Posterior cingulate gyrus (tissue), 11 donors: ENCODE results near the gene FHIT.

Experiments used
- DNase-seq, 10 donors: peaks; one replicate each; pipeline versions ENCODE4 v3.0.0 to v3.0.0-alpha.2; 2020 to 2021; ENCODE audit warnings: mixed read lengths in 3 of 10
- intact Hi-C: fragments of 100-400 bp; cut with DNase I; formaldehyde crosslinking; loops from one replicate; pipeline ENCODE4 v1.15.1; 2023

Gene FHIT

DNA sequence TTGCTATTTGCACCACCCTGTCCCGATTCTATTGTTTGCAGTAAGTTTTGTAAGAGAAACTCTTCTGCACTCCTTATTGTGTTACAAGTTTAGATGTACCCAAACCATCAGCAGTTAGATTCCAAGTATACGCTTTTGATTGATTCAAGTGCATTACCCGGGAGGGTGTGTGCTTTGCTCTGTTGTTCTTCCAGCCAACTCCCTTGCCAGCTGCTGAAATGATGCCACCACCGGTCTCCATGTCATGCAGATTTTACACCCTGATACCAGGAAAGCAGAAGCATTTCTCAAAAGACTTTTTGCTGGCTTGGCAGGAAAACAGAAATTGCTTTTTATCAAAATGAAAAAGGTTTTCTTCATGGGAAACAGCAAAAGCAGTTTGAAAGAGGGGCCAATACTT, 1194.8 kb downstream of the FHIT start:
- intact Hi-C loops = no loop called here
- DNase-seq = no peak

DNA sequence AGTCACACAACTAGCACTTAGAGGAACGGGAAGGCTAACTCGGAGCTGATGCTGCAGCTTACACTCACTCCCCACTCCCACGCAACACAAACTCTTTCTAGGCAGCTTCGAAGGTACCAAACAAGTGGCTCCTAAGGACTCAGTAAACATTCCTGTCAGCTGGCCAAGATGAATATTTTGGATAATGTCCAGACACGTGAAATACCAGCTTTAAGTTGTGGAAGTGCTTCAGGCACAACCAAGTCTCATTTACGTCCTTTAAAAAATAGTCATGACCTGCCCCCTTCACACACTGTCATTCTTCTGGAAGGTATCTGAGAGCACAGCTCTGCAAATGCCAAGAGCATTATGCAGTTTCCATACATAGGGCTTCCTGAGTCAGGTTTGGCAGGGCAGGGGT, 1195.5 kb downstream of the FHIT start:
- intact Hi-C loops = no loop called here
- no peak for DNase-seq

DNA sequence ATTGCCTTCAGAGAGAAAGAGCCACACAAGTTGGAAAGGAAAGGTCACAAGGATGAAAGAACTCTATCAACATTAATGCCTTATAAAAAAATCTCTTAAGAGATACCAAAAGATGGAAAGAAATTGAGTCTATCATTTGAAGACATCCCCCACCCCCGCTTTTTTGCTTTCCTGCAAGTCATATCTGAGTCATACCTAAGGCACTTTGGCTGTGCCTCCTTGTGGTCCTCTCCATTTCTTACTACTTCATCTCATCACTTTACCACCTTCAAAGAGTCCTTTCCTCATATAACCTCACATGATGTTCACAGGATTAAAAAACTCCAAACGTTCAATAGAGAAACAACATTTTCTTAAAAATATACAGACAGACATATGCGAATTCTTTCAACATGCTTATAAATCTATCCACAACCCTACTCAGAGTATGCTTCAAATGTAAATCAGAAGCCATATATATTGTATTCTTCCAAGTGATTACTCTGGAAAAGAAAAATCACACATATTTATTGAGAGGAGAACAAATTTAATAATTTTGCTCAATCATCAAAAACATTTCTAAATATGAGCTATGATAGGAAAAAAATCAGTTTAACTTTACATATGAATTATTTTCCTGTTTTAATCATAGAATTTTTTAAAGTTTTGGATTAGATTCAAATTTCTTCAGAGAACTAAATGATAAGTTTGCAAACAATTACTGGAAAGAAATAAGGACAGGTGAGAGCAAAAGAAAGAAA, 1197.6 kb downstream of the FHIT start:
- intact Hi-C loops = no loop called here
- no peak for DNase-seq

DNA sequence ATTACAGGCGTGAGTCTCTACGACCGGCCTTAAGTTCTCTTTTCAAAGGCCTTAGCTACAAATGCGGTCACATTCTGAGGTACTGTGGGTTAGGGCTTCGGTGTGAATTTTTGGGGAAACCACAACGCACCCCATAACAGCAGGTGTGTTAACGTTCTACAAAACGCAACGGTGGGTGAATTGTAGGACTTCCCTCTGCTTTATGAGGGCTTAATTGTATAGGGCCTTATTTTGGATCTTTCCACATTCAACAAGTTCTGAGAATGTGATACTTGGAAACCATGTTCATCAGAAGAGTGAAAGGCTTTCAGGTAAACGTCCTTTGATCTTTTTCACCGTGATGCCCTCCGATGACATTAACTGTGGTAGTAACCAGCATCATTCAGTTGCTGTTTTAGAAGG, 1202.8 kb downstream of the FHIT start:
- intact Hi-C loops = no loop called here
- no peak for DNase-seq

DNA sequence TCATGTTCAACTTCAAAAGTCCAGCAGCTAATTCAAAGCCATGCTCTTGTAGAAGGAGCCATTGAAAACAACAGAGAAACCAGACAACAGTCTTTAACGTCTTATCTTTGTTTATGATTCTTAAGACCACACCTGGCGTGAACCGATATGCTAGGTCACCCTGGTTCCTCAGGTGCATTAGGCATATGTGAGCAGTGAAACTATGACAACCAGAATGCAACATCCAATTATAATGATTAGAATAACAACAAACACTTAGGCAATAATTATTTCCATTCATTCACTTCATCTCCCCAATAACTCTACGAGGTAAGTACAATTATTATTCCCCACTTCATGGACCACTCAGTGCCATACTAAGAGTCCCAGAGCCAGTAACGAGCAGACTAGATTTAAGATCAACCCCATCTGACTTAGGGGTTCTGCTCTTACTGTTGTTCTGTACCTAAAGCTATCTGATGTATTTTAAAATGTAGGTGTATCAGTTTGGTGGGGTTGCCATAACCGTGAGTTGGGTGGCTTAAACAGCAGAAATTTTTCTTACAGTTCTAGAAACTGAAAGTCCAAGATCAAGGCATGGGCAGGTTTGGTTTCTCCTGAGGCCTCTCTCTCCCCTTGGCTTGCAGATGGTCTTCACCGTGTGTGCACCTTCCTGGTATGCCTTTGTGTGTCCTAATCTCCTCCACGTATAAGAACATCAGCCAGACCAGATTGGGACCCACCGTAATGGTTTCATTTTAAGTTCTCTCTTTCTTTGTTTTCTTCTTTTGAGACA, 1203.6 kb downstream of the FHIT start:
- intact Hi-C loops = no loop called here
- DNase-seq = no peak

DNA sequence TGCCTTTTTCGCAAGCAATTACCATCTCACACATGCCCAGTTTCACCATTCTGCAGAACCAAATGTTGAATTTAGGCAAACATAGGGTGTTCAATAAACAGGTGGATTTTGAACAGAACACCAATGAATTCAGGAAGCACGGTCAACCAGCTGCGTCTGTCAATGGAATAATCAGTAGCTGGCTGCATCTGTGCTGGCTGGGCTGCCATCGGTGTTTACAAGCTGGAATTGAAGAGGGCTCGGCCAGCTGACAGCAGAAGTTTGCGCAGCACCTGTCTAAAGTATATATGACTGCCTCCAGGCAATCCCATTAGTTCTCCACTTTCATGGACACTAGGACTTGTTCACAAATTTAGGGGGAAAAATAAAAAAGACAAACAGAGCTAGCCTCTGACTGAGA, 1205.0 kb downstream of the FHIT start:
- intact Hi-C loops = no loop called here
- peak in 5 of 10 donors; percentile 6 to 84 (median 15) for DNase-seq

DNA sequence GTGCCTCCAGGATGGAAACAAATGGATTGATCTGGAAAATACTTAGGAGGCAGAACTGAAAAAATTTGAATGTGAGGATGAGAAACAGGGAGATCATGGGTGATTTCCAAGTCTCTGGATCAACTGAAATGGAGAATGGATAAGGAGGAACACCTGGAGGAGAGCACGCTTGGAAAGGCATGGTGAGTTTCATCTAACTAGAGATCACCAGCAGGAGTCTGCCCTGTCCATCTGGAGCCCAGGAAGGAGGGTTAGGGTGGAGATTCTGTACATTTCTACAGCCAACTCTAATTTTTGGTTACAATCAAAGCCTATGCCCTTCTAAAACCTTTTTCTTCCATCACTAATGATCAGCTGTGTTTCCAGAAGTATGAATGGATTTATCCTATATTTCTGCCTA, 1205.6 kb downstream of the FHIT start:
- intact Hi-C loops = no loop called here
- no peak for DNase-seq

DNA sequence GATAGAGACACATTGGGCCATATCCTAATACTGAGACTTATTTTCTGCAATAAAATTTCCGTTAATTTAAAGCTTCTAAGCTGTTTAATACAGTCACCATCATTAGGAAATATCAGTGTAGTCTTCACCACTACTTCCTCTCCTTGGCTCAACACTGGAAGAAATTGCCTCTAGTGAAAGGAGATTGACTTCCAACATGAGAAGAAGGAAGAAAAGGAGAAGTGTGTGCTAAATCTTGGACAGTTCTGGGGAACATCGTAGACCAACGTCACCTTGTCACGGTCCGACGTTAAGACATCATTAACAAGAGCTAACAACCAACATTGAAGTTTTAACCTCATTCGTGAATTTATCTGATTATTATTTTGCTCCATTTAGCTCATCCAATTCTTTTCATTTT, 1214.4 kb downstream of the FHIT start:
- intact Hi-C loops = no loop called here
- DNase-seq = no peak

DNA sequence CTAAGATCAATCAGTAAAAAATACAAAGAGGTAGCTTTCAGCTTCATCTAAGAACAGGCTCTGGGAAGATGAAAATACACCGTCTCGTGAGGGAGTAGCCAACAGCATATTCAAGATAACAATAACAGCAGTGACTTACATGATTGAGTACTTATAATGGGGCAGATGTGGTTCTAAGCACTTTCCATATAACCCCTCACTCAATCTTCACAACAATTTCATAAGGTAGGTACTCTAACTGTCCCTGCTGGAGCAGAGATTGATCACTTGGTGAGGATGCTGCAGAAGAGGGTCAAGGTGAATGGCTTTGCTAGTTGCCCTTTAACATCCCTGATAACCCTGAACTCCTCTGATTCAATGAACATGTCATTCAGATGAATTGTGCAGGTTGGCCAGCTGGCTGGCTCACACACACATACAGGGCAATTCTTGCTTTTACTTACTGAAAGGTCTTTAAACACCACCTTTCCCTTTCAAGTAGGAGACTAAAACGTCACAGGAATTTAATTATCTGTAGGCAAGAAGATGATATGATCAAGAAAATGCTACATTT, 1217.3 kb downstream of the FHIT start:
- intact Hi-C loops = no loop called here

DNA sequence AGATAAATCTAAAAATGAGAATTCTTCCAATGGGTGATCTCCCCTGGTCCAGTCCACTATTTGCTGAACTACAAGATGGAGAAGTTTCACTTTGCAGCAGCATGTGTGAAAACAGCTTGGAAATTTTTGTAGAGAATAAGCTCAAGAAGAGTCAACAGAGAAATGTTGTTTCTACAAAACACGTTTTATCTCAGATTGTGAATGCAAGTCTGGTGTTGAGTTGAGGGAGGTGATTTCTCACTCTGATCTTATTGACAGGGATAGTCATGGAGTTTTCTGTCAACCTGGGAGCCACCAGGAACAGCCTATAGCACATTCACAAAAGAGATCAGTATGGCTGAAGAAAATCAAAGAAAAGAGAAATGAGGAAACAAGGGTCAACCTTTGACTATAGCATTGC, 1220.3 kb downstream of the FHIT start:
- no peak for DNase-seq
- intact Hi-C loops = no loop called here

More for the DNA sequence above, 1217.3 kb downstream of the FHIT start:
- DNase-seq = no peak

DNA sequence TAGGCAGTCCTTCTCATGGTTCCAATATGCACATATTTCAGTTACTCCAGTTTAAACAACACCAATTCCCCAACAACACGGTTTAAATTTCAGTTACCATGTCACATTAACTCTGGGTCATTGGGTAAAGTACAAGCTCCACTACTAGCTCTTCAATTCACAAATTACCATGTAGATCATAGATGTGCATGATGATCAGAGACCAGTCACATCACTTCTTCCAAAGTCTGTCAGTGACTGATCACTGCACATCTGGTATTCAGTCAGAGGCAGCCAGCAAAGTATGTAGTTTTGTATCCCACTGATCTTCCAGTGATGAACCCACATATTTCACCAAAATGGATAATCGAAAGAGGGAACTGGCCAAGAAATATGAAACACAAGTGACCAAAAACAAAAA, 1223.0 kb downstream of the FHIT start:
- intact Hi-C loops = no loop called here
- DNase-seq = no peak

DNA sequence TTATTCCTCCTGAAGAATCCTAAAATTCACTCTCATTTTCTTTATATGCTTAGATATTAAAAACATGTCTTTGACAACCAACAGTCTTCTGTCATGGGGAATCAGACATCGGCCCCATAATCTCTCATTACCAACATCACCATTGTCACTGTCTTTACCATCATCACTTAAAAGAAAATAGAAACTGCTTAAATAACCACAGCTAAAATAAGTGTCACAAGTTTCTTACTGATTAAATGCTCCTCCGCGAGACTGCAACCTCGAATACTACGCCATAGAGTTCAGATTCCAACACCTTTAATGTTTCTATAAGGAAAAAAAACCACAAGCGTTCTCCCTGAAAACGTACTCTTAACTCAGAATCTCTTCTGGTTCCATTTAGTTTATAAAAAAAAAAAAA, 1223.9 kb downstream of the FHIT start:
- intact Hi-C loops = no loop called here

DNA sequence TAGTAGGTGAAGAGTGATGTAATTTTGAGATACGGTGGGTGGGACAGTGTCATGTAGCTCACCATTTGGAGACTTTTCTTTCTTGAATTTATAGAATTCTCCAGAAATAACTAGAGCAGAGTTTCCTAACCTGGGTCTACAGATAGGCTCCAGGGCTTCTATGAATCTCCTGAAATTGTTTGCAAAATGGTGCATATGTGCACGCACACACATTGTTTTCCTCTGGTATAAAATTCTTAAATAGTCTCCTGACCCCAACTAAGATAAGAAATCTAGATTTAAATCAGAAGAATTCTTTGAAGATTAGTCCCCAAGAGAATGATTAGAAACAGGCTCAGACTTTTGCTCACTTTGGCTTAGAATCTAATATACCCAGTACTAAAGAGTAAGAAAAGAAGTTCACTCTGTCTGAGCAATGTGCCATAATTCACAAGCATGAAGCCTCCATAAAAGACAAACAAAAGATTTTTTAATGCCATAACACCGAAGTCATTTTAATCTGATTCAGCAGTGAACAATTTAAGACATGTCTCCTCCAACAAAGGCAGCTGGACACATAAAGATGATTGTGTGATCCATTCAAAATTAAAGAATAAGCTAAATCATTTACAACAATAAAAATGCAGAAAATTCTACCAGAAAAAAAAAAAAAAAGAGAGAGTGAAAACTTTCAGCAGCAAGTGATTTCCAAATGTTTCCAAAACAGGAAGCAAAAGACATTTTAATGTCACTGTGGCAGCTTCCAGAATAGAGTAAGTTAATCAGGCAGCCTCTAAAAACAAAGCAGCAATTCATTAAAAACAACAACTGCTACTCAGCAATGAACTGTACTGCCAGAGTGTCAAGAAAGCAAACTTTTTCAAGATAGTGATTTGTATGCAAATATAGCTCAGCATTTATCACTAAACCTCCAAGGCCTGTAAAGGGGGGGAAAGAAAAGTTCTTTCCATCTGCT, 1225.9 kb downstream of the FHIT start:
- no peak for DNase-seq
- intact Hi-C loops = no loop called here

More for the DNA sequence above, 1223.9 kb downstream of the FHIT start:
- DNase-seq = no peak

DNA sequence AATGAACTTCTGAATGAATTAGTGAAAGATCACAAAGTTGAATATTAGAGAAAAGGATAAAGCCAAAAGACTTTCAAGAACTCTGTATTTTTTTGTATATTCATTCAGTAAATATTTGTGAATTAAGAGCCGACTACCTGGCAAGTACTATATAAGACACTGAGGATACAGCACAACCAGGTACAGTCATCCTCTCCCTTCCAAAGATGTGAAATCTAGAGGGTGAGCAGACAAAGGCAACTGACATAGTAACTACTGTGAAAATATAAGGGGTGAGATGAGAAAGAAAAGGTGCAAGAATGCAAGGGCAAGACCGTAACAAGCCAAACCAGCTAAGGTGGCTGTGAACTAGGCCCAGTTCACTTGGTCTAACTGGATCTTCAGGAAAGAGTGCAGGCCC, 1226.9 kb downstream of the FHIT start:
- no peak for DNase-seq
- intact Hi-C loops = no loop called here

DNA sequence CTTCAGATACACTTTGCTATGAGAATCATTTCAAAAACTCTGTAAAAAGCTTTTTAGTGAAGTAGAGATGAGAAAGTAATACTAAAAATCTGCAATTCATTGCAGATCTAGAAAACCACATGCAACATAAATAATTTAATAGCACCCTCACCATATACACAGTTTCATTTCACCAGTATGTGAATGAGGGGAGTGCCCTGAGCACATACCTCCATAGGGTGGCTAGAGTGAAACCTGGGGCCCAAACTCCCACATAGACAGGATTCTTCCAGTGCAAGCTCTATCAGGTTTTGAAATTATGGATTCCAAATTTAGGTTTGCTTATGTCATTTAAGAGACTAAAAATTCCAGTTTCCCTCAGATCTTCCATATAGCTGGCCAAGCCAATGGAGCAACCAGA, 1228.1 kb downstream of the FHIT start:
- no peak for DNase-seq
- intact Hi-C loops = no loop called here

DNA sequence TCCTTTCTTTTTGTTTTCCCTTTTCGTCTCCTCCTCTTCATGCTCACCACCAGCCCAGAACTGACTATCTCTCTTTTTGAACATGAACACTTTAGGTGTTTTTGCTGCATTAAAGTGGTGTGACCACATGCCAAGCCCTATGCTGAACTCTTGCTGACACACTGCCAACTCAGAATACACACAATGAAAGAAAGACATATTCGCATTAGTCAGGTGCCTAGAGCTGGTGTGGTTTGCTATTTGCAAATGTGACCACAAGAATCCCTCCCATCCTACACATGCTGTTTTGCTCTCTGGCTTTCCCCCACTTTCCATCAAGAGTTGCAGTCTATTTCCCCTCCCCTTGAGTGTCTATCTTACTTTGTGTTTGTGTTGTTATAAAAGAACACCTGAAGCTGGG, 1233.6 kb downstream of the FHIT start:
- intact Hi-C loops = no loop called here
- no peak for DNase-seq

DNA sequence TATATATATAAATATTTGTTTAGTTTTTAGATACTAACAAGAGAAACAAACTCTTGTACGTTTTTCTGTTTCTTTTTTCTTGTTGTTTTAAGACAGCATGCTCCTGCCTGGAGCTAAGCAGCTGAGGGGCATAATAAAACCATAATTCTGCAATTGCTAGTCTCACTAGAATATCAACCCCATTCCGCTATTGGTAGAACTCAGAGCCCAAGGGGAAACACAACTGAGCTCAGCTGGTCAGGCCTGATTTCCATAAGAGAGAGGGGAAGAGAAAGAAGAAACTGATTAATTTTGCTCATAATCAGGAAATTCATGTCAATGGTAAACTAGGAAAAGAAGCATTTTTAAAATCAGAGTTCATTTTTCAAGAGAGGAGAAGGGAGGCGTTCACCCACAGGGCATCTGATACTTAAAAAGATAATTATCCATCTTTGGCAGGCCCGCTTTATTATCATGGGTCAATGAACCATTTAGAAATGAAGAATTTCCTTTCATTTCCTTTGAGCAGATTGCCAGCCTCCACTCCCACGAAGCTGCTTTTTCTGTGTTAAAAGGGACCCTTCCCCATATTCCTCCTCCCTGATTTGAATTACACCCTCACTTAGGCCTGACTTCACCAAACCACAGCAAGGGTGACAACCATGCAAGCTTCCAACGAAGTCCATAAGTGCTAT, 1236.1 kb downstream of the FHIT start:
- intact Hi-C loops = no loop called here
- DNase-seq = no peak

DNA sequence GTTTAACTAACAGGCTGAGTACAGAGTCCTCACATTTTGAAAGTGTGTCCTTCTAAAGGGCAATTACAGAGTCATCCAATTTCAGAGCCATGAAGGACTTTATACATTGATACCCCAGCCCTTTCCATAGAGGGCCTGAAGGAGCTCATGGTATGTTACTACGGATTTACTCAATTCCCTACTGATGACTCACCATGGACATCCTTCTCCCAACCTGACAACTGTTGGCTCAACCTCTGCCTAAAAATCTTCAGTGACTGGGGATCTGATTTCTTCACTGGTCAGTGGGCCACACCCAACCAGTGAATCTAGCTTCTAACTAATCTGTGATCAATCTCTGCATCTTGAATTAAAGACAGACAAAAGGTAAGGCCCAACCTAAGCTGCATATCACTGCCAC, 1238.0 kb downstream of the FHIT start:
- no peak for DNase-seq
- intact Hi-C loops = no loop called here

DNA sequence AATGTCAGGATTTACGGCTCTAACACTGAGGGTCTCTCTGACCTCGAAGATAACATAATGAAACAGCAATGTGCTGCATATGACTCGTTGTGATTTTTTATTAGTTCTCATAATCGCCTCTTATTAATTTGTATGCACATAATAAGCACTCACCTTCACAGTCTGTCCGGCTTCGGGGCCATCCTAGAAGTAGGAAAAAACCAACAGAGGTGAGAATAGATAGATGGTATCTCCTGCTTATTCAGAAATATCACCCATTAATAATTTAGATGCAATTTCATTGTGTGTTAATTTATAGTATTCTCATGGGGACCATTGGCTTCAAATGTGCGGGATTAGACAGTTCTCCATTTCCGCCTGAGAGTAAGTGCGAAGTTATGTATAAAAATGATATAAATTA, 1240.0 kb downstream of the FHIT start:
- intact Hi-C loops = no loop called here
- no peak for DNase-seq

DNA sequence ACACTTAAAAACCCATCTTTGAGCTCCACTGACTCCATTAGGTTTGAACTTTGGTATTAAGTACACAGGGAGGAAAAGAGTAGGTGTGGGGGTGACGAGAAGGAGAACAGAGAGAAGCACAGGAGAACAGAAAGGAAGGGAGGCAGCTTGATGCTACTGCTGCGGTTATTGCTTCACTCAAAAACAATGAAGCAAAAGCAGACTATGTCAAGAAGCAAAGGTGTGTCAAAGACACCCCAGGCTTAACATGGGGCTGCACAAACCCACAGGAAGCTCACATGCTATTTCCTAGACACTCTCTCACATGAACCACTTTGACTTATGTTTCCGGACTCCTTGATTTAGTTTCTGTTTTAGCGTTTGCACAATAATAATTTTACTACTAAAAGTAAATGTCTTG, 1240.5 kb downstream of the FHIT start:
- intact Hi-C loops = no loop called here

More for the DNA sequence above, 1240.5 kb downstream of the FHIT start:
- no peak for DNase-seq
